ENCODE results near the gene RNU5D-1.

RNU5D-1 gene

DNA sequence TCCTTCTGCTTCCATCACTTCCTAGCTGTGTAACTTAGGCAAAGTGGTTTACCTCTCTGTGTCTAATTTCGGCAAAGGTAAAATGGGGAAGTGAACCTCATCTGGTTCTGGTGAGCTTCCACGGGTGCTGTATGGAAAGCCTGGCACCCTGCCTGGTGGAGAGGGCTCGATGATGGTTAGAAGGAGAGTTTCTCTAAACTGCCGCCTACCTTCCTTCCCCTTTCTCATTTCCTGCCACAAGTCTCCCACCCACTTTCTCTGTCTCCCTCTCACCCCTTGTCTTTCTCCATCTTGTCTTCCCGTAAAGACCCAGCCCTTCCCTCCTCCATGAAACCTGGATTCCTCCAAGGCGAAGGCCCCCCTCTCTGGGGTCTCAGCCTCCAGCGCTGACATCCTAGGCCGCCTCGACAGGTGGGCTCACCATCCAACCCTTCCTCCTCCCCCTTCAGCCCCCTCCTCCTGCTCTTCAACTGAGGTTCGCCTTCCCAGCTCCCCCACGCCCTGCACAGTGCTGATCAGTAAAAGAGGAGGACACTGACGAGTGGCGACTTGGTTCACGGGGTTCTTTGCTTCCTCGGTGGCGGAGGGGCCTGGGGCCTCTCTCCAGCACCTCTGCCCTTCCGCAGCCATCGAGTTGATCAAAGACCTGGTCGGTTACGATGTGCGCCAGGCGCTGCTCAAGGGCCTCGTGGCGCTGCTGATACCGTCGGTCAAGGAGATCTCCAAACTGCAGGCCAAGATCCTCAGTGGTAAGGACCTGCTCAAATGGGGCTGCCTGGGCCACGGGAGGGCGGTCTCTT lies 7.3 kb downstream of the RNU5D-1 start:
- no peaks in the 10 kb centered on the region for H3K27me3 ChIP-seq (replicated peaks)
- no peak for DNase-seq
- in situ Hi-C loops (cut with HindIII; ENCODE audit: low pct_ligation_motif_present, low sequenced_read_pairs), result no loop called here
- TF ChIP-seq, protein P1, sequence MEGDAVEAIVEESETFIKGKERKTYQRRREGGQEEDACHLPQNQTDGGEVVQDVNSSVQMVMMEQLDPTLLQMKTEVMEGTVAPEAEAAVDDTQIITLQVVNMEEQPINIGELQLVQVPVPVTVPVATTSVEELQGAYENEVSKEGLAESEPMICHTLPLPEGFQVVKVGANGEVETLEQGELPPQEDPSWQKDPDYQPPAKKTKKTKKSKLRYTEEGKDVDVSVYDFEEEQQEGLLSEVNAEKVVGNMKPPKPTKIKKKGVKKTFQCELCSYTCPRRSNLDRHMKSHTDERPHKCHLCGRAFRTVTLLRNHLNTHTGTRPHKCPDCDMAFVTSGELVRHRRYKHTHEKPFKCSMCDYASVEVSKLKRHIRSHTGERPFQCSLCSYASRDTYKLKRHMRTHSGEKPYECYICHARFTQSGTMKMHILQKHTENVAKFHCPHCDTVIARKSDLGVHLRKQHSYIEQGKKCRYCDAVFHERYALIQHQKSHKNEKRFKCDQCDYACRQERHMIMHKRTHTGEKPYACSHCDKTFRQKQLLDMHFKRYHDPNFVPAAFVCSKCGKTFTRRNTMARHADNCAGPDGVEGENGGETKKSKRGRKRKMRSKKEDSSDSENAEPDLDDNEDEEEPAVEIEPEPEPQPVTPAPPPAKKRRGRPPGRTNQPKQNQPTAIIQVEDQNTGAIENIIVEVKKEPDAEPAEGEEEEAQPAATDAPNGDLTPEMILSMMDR (IDR thresholded peaks at IDR 0.05; ENCODE audit: low read depth, low read length, missing control alignments), result no peak
- no peak overlapping the region for H3K4me3 ChIP-seq (ENCODE audit: low read depth, low read length)
- H3K27ac ChIP-seq, result no peak overlapping the region
- H3K36me3 ChIP-seq (replicated peaks), result no peaks in the 10 kb centered on the region

DNA sequence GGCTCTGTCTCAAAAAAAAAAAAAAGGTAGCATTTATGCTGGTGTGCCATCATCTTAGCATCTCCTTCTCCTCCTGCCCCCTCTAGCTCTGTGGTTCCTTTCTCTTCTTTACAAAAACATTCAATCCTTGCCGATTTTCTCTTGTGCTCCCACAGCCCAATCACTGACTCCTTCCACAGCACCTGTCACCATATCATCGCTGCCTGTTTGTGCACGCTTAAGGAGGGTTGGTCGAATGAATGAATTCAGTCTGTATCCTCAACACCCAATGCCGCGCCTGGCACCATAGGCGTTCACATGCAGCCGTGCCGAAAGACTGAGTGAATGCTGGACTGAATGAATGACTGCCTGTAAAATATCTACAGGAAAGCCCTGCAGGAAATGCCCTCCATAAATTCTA lies 7.9 kb downstream of the RNU5D-1 start:
- H3K4me3 ChIP-seq (ENCODE audit: low read depth, low read length), result no peak overlapping the region
- H3K36me3 ChIP-seq (replicated peaks), result no peaks in the 10 kb centered on the region
- DNase-seq, result no peak
- TF ChIP-seq, protein P1 (IDR thresholded peaks at IDR 0.05; ENCODE audit: low read depth, low read length, missing control alignments), result no peak
- H3K27me3 ChIP-seq (replicated peaks), result no peaks in the 10 kb centered on the region
- in situ Hi-C loops (cut with HindIII; ENCODE audit: low pct_ligation_motif_present, low sequenced_read_pairs), result no loop called here
- H3K27ac ChIP-seq, result no peak overlapping the region

DNA sequence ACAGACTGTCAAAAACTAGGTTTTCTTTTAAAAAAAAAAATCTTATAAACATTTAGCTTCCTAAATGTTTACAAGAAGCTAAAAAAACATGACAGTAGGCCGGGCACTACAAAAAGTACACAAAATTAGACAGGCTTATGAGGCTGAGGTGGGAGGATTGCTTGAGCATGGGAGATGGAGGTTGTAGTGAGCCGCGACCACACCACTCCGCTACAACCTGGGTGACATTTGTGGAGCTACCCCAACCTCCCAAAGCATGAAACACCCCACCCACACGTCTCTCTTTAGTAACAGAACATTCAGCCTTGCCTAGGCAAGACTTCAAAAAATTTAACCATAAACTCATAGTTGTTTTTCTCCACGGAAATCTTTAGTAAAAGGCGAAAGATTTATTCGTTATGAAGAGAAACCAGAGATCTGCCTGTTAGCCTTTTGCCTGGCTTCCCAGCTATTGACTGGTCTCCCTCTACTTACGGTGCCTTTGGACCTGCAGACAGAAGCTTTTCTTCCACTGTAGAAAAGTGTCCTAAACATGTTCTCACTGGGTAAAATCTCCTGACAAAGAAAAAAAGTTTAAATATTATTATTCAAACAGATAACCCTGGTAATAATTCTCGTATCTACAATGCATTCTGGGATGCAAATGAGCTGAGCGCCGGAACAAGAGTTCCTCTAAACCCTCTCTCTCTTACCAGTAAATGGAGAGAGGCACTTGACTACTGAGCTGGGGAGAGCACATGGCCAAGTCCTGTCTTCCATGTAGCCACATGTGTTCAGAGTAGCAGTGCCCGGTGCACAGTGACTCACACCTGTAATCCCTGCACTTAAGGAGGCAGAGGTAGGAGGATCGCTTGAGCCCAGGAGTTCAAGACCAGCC lies 9.2 kb downstream of the RNU5D-1 start:
- Histone ChIP-seq H3K4me3 (ENCODE audit: low read depth, low read length) (no peak overlapping the region), H3K27ac (peak overlapping the region; percentile 100), H3K36me3 (replicated peaks) (no peaks in the 10 kb centered on the region), H3K27me3 (replicated peaks) (no peaks in the 10 kb centered on the region)
- in situ Hi-C loops (cut with HindIII; ENCODE audit: low pct_ligation_motif_present, low sequenced_read_pairs), result no loop called here
- TF ChIP-seq, protein P1 (IDR thresholded peaks at IDR 0.05; ENCODE audit: low read depth, low read length, missing control alignments), result no peak
- DNase-seq, result peak; percentile 97

DNA sequence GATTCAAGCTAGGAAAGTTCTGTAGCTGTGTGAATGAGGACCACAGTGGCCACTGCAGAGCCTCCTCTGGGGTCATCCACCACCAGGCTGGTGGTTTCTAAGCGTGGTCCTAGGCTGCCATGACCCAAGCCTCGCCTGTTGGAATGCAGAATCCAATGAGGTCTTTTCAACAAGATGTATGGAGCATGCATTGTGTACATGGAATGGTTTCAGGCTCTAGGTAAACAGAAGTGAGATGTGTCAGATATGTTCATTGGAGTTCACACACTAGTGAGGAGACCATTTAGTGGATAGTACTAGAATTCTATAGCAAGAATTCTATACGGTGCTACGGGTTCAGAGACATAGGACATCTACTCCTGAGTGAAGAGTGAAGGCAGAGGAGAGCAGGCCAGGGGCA lies 10.7 kb downstream of the RNU5D-1 start:
- H3K4me3 ChIP-seq (ENCODE audit: low read depth, low read length), result no peak overlapping the region
- TF ChIP-seq, protein P1 (IDR thresholded peaks at IDR 0.05; ENCODE audit: low read depth, low read length, missing control alignments), result no peak
- no peaks in the 10 kb centered on the region for H3K27me3 ChIP-seq (replicated peaks)
- DNase-seq, result no peak
- no peaks in the 10 kb centered on the region for H3K36me3 ChIP-seq (replicated peaks)
- no peak overlapping the region for H3K27ac ChIP-seq
- in situ Hi-C loops (cut with HindIII; ENCODE audit: low pct_ligation_motif_present, low sequenced_read_pairs), result no loop called here

DNA sequence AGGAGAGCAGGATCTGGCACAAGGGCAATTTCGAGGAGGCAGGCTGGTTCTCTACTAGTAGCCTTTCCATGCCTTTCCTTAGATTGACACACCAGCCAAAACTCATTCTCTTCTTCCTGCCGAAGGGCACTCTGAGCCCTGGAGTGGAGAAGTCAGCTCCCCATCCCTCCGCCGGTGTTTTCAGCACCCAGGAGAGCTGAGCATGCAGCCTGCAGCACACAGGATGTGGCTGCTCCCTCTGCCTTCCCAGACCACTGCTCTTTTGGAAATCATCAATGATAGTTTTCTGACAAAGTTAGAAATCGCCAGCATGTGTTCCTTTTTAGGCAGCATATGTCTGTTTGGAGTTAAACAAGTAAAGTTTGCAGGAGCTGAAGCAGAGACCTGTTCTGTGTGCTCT lies 11.7 kb downstream of the RNU5D-1 start:
- no peak overlapping the region for H3K27ac ChIP-seq
- TF ChIP-seq, protein P1 (IDR thresholded peaks at IDR 0.05; ENCODE audit: low read depth, low read length, missing control alignments), result no peak
- no peaks in the 10 kb centered on the region for H3K27me3 ChIP-seq (replicated peaks)
- no peak for DNase-seq
- no peaks in the 10 kb centered on the region for H3K36me3 ChIP-seq (replicated peaks)
- no peak overlapping the region for H3K4me3 ChIP-seq (ENCODE audit: low read depth, low read length)
- in situ Hi-C loops (cut with HindIII; ENCODE audit: low pct_ligation_motif_present, low sequenced_read_pairs), result no loop called here

Data from brain microvascular endothelial cell (primary cell).